ENCODE measurements around the gene HOXA3.

DNA sequence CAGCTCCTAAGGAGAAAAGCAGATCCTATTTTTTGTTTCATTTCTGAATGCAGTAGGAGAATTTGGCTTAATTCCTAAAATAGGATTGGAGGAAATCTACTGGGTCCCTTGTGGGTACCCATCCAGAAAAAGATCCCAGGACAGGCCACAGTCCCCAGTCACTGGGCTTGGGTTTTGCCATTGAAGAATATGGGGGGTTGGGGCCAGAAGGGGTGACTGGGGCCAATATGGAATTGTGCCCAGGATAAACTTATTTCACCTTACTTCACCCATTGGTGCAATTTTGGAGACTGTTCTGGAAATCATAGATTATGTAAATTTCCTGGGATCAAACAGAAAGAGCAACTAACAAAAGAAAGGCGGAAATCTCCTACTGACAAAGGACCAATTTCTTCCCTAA lies 13.9 kb downstream of the HOXA3 start:
- TF ChIP-seq STAT3 (IDR thresholded peaks at IDR 0.05; ENCODE audit: low read depth, low read length) (no peak), YY1 (IDR thresholded peaks at IDR 0.05; ENCODE audit: low read depth, low read length) (no peak), ZNF217 (IDR thresholded peaks at IDR 0.05) (no peak), CREB1 (IDR thresholded peaks at IDR 0.05; ENCODE audit: low read depth) (no peak), POLR2A (IDR thresholded peaks at IDR 0.05; ENCODE audit: low read depth, low read length) (no peak), LARP7 (IDR thresholded peaks at IDR 0.05) (no peak), RAD21 (IDR thresholded peaks at IDR 0.05; ENCODE audit: insufficient read depth, low read depth, low read length) (no peak), FOS (IDR thresholded peaks at IDR 0.05; ENCODE audit: borderline replicate concordance, extremely low read depth, insufficient read length) (no peak), HDGF (IDR thresholded peaks at IDR 0.05) (no peak)
- TF ChIP-seq, protein P1, sequence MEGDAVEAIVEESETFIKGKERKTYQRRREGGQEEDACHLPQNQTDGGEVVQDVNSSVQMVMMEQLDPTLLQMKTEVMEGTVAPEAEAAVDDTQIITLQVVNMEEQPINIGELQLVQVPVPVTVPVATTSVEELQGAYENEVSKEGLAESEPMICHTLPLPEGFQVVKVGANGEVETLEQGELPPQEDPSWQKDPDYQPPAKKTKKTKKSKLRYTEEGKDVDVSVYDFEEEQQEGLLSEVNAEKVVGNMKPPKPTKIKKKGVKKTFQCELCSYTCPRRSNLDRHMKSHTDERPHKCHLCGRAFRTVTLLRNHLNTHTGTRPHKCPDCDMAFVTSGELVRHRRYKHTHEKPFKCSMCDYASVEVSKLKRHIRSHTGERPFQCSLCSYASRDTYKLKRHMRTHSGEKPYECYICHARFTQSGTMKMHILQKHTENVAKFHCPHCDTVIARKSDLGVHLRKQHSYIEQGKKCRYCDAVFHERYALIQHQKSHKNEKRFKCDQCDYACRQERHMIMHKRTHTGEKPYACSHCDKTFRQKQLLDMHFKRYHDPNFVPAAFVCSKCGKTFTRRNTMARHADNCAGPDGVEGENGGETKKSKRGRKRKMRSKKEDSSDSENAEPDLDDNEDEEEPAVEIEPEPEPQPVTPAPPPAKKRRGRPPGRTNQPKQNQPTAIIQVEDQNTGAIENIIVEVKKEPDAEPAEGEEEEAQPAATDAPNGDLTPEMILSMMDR (IDR thresholded peaks at IDR 0.05 in 2 of 3, conservative IDR thresholded peaks at IDR 0.05 in 1 of 3; ENCODE audit: control insufficient read depth in 2 of 3, extremely low read depth in 1 of 3, insufficient read depth in 1 of 3, low read depth in 3 of 3, low read length in 3 of 3) = no peak

Measured in GM12878 (cell line).